HTERT RPE-1 (cell line): ENCODE data around the gene TYR.
"Not testable (repeated sequence)": the region's sequence is repeated elsewhere in the genome, so short reads cannot be mapped to it uniquely, and the experiment has no call there.

Source experiments
- in situ Hi-C: fragments of 300-500 bp; cut with MboI; formaldehyde crosslinking; loops from 4 replicates; pipeline ENCODE4 v1.14.3; 2020; ENCODE audit warnings: low sequenced_read_pairs

Gene TYR

GRCh38 chr11:89267660-89268302, 90.1 kb downstream of the TYR start:
- in situ Hi-C loops: no loop called here

GRCh38 chr11:89272540-89273088, 94.9 kb downstream of the TYR start:
- in situ Hi-C loops: not testable (repeated sequence)

GRCh38 chr11:89273220-89273619, 95.5 kb downstream of the TYR start:
- in situ Hi-C loops: not testable (repeated sequence)

GRCh38 chr11:89275966-89276365, 98.3 kb downstream of the TYR start:
- in situ Hi-C loops: no loop called here

- in situ Hi-C loops: no loop called here
These were observed 101.5 kb downstream of the TYR start for GRCh38 chr11:89279176-89279575.

GRCh38 chr11:89281032-89281677, 103.5 kb downstream of the TYR start:
- in situ Hi-C loops: not testable (repeated sequence)

- in situ Hi-C loops: not testable (repeated sequence)
These were observed 108.9 kb downstream of the TYR start for GRCh38 chr11:89286601-89287000.

GRCh38 chr11:89288004-89288403, 110.3 kb downstream of the TYR start:
- in situ Hi-C loops: not testable (repeated sequence)

GRCh38 chr11:89293965-89294679, 116.4 kb downstream of the TYR start:
- in situ Hi-C loops: no loop called here

- in situ Hi-C loops: not testable (repeated sequence)
These were observed 117.3 kb downstream of the TYR start for GRCh38 chr11:89295023-89295422.

GRCh38 chr11:89303029-89303428, 125.4 kb downstream of the TYR start:
- in situ Hi-C loops: not testable (repeated sequence)

- in situ Hi-C loops: not testable (repeated sequence)
These were observed 130.6 kb downstream of the TYR start for GRCh38 chr11:89308272-89308671.

GRCh38 chr11:89309321-89309985, 131.8 kb downstream of the TYR start:
- in situ Hi-C loops: not testable (repeated sequence)

- in situ Hi-C loops: not testable (repeated sequence)
These were observed 132.9 kb downstream of the TYR start for GRCh38 chr11:89310607-89311006.

GRCh38 chr11:89321401-89321800, 143.7 kb downstream of the TYR start:
- in situ Hi-C loops: no loop called here

- in situ Hi-C loops: no loop called here
These were observed 150.2 kb downstream of the TYR start for GRCh38 chr11:89327885-89328284.

GRCh38 chr11:89331940-89332339, 154.3 kb downstream of the TYR start:
- in situ Hi-C loops: not testable (repeated sequence)

- in situ Hi-C loops: not testable (repeated sequence)
These were observed 156.0 kb downstream of the TYR start for GRCh38 chr11:89333704-89334103.

- in situ Hi-C loops: not testable (repeated sequence)
These were observed 159.5 kb downstream of the TYR start for GRCh38 chr11:89337100-89337650.

- in situ Hi-C loops: not testable (repeated sequence)
These were observed 160.4 kb downstream of the TYR start for GRCh38 chr11:89338073-89338472.

GRCh38 chr11:89340450-89340849, 162.8 kb downstream of the TYR start:
- in situ Hi-C loops: not testable (repeated sequence)
